CD4-positive, alpha-beta T cell treated with Interleukin-15 for 4 hours (primary cell): Measurements from ENCODE around the gene SLC6A11.

Experiments used
- DNase-seq: peaks from one replicate; pipeline ENCODE4 v3.0.0-alpha.2; 2020; ENCODE audit warnings: low spot score

SLC6A11 gene

GRCh38 chr3:10954740-10955139 lies 138.7 kb downstream of the SLC6A11 start:
- DNase-seq, result no peak

DNA sequence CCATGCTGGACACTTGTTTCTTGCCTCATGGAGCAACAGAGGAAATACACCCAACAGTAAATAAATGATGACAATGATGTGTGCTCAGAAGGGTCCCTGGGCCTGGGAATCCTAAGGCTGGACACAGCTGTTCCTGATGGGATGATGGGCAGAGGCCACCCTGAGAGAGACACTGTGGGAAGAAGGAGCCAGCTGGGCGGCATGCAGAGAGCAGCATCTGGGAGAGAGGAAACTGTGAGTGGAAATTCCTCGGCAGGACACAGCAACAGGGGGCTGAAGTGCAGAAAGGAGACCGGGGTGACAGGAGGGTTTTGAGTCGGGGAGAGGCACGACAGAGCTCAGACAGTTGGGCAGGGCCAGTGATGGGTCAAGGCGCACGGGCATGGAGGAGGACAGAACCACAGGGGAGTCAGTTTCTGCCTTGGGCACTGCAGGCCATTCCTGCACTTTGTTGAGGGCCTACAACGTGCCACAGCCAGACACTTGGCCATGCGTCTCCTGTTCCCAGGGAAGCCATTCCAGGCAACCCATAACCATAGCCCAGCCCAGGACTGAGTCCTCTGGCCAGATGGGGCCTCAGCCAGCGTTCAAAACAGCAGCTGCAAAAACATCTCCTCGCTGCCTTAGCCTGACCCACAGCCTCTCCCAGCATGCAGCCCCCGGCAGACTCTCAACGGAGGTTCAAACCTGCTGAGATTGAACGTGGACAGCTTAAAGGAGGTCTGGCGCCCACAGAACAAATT lies 139.9 kb downstream of the SLC6A11 start:
- DNase-seq, result no peak

DNA sequence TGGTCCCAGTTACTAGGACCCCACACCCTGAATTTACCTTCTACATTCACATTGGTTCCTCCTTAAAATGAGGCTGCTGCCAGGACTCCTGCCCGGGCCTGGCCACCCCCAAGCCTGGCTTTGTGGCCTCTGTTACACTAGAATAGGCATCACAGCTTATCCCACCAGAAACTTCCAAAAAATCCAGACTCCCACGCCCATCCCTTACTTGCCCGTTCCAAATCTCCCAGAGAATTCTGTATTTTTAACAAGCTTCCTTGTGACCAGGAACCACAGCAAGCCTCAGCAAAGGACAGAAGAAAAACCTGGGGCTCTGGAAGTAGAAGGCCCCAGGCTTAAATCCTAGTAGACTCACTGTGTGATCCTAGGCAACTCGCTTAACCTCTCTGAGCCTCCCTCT lies 140.5 kb downstream of the SLC6A11 start:
- no peak for DNase-seq

DNA sequence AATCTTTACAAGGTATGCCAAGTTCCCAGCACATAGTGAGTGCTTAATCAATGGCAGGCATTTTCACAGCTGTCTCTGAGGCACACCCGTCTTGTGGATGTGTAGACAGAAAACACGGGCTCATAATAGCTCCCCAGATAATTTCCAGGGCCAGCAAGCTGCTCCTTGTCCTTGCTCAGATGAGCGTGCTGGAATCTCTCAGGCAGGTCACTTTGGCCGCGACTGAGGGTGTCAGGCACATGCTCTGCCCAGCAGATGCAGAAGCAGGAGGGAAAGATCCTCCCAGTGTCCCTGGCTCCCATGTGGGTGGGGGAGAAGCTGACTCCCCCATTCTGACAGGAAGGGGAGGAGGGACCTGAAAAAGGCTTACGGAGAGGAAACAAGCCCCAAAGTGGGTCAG lies 141.0 kb downstream of the SLC6A11 start:
- DNase-seq, result no peak

DNA sequence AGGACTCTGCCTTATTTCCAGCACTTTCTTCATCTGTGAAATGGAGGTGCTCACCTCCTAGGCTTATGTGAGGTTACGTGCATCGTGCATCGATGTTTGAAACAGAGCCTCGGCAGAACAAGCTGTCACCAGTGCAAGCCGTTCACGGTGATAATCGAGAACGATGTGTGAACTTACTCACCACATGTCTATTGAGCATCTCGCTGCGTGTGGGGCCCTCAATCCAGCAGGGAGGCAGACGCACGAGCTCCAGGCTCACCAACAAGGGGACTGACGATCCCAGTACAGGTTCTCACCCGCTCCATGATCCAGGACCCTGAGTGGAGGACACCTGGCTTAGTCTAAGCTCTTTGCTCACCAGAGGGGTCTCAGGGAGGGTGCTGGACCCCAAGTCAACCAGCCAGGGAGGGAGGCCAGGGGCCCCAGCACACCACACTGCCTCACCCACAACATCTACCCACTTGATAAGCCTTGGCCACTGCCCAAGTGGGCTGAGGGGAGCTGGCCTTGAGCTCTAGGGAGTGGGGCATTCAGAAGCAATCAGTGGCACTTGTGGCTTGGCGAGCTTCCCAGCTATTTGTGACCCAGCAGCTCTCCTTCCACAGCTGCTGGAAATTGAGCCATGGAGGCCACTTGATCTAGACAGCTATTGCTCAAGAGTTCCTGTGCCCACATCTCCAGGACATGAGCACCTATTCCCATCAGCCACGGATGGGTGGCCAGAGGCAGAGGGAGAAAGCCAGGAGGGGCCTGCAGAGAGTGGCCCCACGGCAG lies 142.1 kb downstream of the SLC6A11 start:
- no peak for DNase-seq

DNA sequence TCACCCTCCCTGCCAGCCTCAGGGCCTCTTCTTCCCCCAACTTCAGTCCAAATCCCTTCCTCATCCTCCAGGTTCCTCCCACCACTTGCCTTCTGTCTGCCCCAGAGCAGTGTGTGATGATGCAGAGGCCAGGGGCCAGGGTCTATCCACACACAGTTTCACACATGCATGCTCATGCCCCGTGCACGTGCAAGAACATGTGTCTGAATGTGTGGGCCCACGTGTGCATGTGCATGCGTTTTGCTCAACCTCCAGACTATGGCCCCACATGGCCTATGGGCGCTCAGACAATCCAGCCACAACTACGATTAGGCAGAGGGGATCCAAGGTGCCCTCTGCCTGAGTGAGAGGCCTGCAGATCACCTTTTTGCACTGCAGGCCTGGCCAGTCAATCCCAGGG lies 144.2 kb downstream of the SLC6A11 start:
- DNase-seq, result no peak

DNA sequence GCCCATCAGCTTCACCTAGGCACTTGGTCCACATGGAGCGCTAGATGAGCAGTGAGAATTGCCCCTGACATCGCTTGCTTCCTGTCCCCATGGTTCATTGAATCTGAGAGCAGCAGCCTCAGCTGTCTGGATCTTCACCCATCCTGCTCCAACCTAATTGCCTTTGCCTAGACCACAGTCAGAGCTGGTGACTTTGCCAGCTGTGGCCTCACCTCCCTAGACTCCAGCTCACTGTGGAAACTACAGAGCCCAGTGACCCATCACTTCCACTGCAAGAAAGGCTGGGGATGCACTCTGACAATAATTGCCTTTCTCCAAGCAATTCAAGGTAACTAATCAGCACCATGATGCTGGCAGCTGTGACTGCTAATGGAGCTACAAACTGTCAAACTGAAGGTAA lies 145.9 kb downstream of the SLC6A11 start:
- DNase-seq, result no peak

DNA sequence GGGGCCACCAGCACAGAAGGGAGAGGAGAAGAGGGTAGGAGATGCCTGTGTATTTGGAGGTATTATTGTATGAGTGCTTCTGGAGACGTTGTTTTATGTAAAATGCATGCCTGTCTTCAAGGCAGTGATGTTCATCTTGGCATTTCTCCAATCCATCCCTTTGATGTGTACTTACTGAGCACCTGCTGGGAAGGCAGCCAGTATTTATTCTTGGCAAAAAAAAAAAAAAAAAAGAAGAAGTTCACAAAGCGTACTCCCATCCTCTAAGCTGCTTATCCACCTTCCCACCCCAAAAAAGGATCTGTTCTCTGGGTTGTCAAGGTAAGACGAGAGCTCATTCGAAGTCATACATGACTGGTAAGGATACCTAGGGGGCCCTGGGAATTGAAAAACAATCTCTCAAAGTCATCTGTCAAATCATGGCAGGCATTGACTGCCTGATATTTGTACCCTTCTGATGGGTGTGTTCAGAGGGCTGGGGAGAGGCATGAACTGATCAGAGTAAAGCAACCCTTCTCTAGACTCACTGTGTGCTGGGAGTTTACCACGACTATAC lies 146.5 kb downstream of the SLC6A11 start:
- no peak for DNase-seq

DNA sequence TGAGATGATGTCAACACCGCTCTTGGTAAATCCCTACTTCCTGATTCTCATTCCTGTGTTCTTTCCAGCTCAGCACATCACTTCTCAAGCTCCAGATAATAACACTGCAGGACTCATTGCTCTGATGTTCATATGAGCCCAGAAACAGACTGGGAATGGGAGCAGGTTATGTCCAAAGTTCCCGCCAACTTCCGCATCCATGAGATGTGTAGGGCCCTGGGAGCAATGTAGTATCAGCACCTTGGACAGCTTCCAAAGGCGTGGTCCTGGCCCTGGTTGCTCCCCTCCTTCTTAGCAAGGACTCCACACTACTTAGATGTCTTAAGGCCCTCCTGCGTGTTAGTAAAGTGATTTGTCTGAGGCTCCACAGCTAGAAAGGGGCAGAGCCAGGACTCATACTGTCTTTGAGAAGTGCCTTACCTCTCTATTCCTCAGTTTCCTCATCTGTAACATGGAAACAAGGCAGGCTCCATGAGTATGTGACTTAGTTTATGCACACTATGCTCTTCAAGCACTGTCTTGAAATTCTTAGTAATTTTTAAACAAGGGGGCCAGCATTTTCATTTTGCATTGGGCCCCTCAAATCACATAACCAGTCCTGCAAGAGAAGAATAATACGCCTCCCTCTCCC lies 148.6 kb downstream of the SLC6A11 start:
- no peak for DNase-seq

GRCh38 chr3:10968401-10968800 lies 152.4 kb downstream of the SLC6A11 start:
- DNase-seq, result no peak

- no peak for DNase-seq
Measured at GRCh38 chr3:10970306-10970960, 154.4 kb downstream of the SLC6A11 start.

- no peak for DNase-seq
Measured at GRCh38 chr3:10972072-10972782, 156.2 kb downstream of the SLC6A11 start.

GRCh38 chr3:10973046-10973595 lies 157.1 kb downstream of the SLC6A11 start:
- DNase-seq, result no peak

- no peak for DNase-seq
Measured at GRCh38 chr3:10974131-10974530, 158.1 kb downstream of the SLC6A11 start.

GRCh38 chr3:10974746-10975375 lies 158.8 kb downstream of the SLC6A11 start:
- DNase-seq, result no peak

DNA sequence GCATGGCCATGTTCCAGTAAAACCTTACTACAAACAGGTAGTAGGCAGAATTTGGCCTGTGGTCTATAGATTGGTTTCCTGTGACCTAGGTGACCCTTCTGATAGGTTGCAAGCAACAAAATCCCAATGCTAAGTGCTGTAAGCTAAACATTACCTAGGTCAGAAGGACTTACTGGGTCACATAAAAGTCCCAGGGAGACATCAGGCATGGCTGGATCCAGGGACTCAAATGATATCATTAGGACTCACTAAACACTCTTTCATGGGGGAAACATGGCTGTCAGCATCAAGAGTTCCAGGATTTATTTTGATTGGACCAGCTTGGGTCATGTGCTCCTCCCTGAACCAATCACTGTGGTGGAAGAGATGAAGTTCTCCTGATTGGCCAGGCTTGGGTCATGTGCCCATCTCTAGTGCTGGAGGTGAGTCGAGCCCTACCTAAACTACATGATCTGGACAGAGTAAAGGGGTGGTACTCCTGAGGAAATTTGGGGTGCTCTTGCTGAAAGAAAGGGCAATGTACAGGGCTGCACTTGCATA lies 159.7 kb downstream of the SLC6A11 start:
- no peak for DNase-seq

GRCh38 chr3:10976770-10977169 lies 160.7 kb downstream of the SLC6A11 start:
- DNase-seq, result no peak

GRCh38 chr3:10977892-10978510 lies 162.0 kb downstream of the SLC6A11 start:
- DNase-seq, result no peak

DNA sequence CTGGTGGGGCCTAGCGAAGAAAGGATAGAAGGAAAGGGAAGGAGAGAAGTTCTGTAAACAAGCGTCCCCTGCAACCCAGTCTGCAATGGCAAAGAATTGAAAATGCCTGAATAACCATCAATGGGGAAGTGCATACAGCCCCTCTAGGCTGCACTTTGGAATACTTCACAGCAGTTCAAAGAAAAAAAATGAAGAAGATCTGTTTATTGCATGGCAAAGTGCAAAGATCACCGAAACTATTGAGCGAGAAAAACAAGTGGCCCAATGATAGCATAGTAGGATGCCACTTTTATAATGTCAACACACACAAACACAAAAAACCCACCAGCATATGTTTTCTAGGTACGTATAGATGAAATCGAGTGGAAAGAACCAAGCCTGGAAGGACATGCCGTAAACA lies 162.9 kb downstream of the SLC6A11 start:
- no peak for DNase-seq

DNA sequence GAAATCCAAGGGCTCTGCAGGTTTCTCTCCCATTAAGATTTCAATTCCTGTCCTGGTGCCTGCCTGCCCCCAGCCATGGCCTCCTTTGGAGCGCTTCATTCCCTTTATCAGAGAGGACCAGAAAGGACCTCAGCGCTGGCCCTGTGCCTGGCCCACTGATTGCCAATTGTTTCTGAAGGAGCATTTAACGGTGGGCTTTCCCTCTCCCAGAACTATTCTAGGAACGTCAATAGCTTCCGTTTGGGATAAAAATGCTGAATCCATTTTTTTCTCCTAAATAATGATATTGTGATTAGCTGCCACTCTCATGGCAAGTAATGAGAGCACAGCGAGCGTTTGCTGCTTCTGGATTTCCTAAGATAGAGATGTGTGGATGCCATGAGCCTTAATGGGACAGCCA lies 164.3 kb downstream of the SLC6A11 start:
- DNase-seq, result no peak
